Thoracic aorta (tissue), 2 donors: Measurements from ENCODE around the gene UBQLN4. TPM values are rescaled to one million over a fixed set of nuclear protein-coding genes. Genes with fewer than 3 reads are reported as not detected.

Experiments used
- ATAC-seq: fragments of 150-250 bp; one replicate; pipeline ENCODE4 v1.8.0; 2017; ENCODE audit warnings: low read depth; ENCODE audit not compliant: insufficient number of reproducible peaks, low FRiP score
- DNase-seq: peaks from one replicate; pipeline ENCODE4 v3.0.0-alpha.2; 2020; ENCODE audit warnings: low spot score
- H3K27ac ChIP-seq, 2 donors: fragments of 200-600 bp; sonication (generic); 1 replicate in 1 of 2; 2 replicates in 1 of 2; pipeline ENCODE4 v1.5.1; 2016; ENCODE audit warnings: mild to moderate bottlenecking in 2 of 2, moderate library complexity in 2 of 2
- H3K27me3 ChIP-seq: fragments of 200-600 bp; sonication (generic); replicated peaks from 2 replicates; pipeline ENCODE4 v1.6.0; 2016; ENCODE audit warnings: mild to moderate bottlenecking; ENCODE audit not compliant: insufficient read depth
- H3K36me3 ChIP-seq: fragments of 200-600 bp; sonication (generic); one replicate; pipeline ENCODE4 v1.5.1; 2016
- H3K4me1 ChIP-seq, 2 donors: fragments of 200-600 bp; sonication (generic); 1 replicate in 1 of 2; 2 replicates in 1 of 2; pipeline versions ENCODE4 v1.5.1 to v1.6.0; 2016; ENCODE audit warnings: low read depth in 2 of 2, mild to moderate bottlenecking in 1 of 2; ENCODE audit not compliant: control insufficient read depth in 1 of 2
- H3K4me3 ChIP-seq: fragments of 200-600 bp; sonication (generic); 2 replicates; pipeline ENCODE4 v1.5.1; 2016; ENCODE audit warnings: mild to moderate bottlenecking
- H3K9me3 ChIP-seq: fragments of 200-600 bp; sonication (generic); 2 replicates; pipeline ENCODE4 v1.5.1; 2016
- CTCF ChIP-seq: fragments of 200-600 bp; sonication (generic); IDR thresholded peaks from one replicate; pipeline ENCODE4 v1.5.1; 2019; ENCODE audit warnings: antibody characterized with exemption
- total RNA-seq, 2 donors: library from RNA; depleted of rRNA; stranded (reverse); fragments of >200 nt; gene quantifications; one replicate each; pipeline versions ENCODE4 v1.1.0 to v1.2.3, GENCODE V29; 2016

Gene UBQLN4
- total RNA-seq, 2 donors from 2014 or later: 21.7 to 36.7 TPM

- H3K36me3 ChIP-seq: peaks cover 6% of the 10 kb centered on the region
- no peaks in the 10 kb centered on the region for H3K9me3 ChIP-seq
- TF ChIP-seq CTCF: no peak
- no peaks in the 10 kb centered on the region for H3K27me3 ChIP-seq
- DNase-seq: no peak
- no peak overlapping the region for H3K4me3 ChIP-seq
- no peak overlapping the region for H3K27ac ChIP-seq
- no peaks in the 10 kb centered on the region for H3K4me1 ChIP-seq
- no peak for ATAC-seq
Observed at GRCh38 chr1:156062189-156062588, 8.6 kb upstream of the UBQLN4 start.

DNA sequence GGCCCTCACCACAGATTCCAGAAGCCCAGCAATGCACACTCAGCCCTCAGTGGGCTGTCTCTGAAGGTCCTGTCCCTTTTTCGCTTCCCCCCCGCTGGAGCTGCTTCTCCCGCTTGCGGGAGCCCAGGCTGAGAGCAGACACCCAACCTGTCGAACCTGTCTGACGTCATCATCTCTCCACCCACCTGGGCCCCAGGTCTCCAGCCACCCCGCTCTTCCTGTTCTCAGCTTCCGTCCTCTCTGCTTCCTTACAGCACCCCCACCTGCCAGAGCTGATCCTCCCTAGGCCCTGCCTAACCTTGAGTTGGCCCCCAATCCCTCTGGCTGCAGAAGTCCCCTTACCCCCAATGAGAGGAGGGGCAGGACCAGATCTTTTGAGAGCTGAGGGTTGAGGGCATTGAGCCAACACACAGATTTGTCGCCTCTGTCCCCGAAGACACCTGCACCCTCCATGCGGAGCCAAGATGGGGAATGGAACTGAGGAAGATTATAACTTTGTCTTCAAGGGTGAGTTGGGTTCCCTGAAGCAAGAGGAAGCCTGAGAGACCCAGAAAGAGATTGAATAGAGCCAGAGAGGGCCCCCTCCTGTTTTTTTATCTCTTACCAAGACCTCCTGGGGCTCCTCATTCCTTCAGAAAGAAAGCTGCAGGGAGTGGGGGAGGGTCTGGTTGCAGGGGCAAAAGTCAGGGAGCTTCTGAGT is 7.5 kb upstream of the UBQLN4 start, which contains the start of gene RAB25:
Gene RAB25 (plus strand): TSS at position 224 of the 700 bp plus-strand sequence. CDS start 241 bp downstream, at position 465.
- Histone ChIP-seq H3K27me3 (no peaks in the 10 kb centered on the region), H3K27ac (no peak within 1 kb of the TSS), H3K4me3 (no peak within 1 kb of the TSS), H3K9me3 (no peaks in the 10 kb centered on the region), H3K4me1 (peaks cover 0 to 3% of the 10 kb centered on the region in 2 donors), H3K36me3 (peaks cover 6% of the 10 kb centered on the region)
- no peak for TF ChIP-seq CTCF
- DNase-seq: no peak
- ATAC-seq: no peak

- no peak overlapping the region for H3K27ac ChIP-seq
- H3K4me3 ChIP-seq: no peak overlapping the region
- no peaks in the 10 kb centered on the region for H3K27me3 ChIP-seq
- no peak for TF ChIP-seq CTCF
- no peaks in the 10 kb centered on the region for H3K9me3 ChIP-seq
- DNase-seq (no peak), ATAC-seq (no peak)
- peaks cover 8 to 16% of the 10 kb centered on the region in 2 donors for H3K4me1 ChIP-seq
- peaks cover 6% of the 10 kb centered on the region for H3K36me3 ChIP-seq
Observed at GRCh38 chr1:156056326-156056849, 2.8 kb upstream of the UBQLN4 start.

- TF ChIP-seq CTCF: no peak
- peaks cover 6% of the 10 kb centered on the region for H3K36me3 ChIP-seq
- H3K9me3 ChIP-seq: no peaks in the 10 kb centered on the region
- peaks cover 8 to 16% of the 10 kb centered on the region in 2 donors for H3K4me1 ChIP-seq
- no peaks in the 10 kb centered on the region for H3K27me3 ChIP-seq
- peak overlapping the region; percentile 88 for H3K4me3 ChIP-seq
- no peak for ATAC-seq
- peak; percentile 27 for DNase-seq
- peak overlapping the region; percentile 77 to 85 for H3K27ac ChIP-seq
Observed at GRCh38 chr1:156055281-156056048, 1.9 kb upstream of the UBQLN4 start.
